ENCODE measurements around the gene ADGRB3.
"Not testable (repeated sequence)": the region's sequence is repeated elsewhere in the genome, so short reads cannot be mapped to it uniquely, and the experiment has no call there.

Gene ADGRB3

DNA sequence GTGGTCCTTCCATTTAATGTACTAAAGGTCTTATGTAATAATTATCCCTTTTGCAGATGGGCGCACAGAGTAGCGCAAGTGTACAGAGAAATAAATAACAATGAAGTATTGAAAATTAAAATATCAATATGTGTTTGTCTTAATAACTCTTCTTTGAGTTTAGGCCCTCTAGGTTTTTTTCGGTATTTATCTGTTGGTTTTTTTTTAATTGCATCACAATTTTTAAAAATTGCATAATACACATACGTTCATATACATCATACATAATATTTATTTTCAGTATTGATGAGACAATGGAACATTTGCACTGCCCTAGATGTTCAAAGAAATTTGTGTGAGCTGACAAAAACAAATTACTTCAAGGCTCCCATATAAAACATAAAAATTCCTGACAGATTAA, 15.1 kb downstream of the ADGRB3 start:
- no peak for DNase-seq

DNA sequence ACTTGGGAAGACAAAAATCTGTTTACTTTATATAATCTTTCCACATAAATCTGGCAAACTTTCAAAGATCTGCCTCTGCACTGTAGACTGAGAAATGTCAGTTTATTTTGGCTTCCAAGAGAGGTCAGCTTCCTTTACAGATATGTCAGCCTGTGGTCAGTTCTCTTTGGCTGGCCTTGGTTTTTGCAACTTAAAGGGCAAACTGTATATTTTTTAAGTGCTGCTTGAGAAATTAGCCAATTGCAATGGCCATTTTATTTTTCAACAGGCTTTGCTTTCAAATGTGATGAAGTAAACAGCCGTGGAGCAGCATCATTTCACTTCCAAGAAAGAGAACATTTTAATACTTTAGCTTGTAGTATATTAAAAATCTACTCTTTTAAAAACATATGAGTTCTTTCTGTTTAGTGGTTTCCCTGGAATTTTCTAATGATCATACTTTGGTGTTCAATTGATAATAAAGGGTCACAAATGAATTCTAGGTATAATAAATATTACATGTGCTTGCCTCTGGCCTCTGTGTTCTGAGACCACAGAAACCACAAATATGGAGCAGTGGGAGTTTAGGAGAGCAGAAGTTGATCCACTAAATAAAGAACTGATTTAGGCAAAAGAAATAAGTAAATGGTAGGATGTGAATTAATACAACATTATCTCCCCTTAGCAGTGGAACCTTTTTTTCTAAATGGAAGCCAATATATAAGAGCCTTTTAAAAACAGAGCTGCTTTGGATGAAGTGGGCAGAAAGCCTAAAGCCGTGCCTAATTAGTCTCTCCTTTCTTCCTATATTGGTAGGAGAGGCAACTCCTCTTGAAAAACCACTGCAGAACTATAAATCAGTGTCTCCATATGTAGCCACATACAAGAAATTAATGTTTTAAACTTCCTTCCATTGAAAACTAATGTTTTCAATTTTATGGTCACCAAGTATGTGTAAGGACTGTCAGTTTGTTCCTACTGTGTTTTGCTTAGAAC, 16.2 kb downstream of the ADGRB3 start:
- no peak for DNase-seq

DNA sequence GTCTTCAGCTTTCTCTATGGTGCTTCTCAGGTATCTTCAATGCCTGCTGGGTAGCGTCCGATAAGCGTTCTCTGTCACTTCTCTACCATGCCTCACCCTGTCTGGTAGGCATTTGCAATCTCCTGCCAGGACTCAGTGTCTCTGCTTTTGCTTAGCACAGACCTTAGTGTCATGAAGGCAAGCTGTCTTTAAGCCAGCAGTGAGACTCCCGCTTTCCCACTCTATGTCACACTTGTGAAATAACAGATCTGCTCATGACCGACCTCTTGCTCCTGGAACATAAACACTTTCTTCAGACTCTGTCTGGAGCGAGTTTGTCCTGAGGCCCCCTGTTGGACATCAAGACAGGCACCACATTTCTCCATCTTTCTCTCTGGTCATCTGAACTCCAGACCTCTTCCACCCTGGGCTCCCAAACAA, 17.0 kb downstream of the ADGRB3 start:
- DNase-seq: no peak

DNA sequence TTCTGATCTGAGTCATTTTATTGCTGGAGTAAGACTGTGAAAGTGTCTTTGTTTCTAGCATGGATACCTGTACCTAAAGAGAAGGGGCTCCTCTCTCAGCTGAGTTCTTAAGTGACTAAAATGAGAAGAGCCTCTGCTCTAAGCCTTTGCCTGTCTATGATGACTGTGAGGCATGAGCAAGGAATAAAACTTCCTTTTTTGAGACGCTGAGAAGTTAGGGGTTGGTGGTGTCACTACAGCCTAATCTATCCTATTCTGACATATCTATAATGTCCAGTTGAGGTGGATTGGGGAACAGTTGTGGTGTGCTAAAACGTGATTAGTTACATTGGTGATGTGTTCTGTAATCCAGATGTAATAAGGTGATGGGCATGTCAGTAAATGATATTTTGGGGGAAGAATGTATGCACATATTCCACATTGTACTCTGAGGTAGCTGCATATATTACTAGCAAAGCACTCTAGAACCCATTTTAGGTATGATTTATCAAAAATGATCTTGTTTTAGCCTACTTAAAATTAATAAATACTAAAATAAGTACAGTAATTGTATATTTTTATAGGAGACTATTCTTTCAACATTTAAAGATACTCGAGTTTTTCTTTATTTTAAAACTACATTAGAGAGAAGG, 18.1 kb downstream of the ADGRB3 start:
- no peak for DNase-seq

DNA sequence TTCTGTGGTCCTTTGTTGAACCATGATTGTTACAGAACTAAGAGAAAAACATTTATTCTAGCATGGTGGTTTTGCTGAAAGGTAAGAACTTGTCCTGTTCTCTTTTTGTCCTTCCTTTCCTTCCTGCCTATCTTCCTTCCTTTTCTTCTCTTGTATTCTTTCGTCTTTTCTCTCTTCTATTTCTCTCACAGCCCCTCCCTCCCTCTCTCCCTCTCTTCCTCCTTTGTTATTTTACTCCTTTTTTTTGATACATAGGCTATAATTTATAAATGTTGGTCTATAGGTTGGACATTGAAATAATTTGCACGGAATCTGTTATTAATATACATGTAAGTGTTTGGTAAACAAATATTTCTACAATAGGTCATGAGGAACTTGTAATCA, 18.6 kb downstream of the ADGRB3 start:
- DNase-seq: no peak

DNA sequence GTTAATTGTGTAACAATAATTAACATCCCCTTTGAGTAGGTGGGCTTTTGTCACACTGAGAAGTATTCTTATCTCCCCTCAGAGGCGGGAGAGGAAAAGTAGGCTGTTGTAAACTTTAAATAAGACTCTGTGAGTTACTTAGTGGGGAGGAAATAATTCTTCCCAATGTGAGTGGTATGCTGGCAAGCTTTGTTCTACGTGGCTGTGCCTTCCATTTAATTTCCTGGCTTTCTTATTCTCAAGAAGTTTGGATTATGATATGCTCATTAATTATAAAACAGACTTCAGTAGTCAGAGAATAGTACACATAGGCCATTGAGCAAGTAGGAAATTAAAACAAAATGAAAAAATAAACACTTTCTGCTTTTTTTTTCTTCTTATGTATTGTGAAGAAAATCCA, 19.1 kb downstream of the ADGRB3 start:
- DNase-seq: no peak

DNA sequence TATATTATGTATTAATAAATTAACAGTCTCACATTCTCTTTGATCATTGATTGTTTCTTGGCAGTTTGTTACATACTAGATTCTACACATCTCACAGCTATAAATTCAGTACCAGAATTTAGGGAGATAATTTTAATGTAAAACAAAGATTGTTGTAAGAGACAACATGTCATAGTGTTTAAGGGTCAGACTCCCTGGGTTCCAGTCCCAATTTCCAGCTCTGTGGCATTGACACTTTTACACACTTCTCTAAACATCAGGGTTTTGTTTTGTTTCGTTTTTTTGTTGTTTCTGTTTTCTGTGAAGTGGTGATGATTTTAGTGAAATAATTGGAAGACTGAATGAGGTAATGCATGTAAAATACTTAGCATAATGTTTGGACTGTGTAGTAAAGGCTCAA, 19.9 kb downstream of the ADGRB3 start:
- DNase-seq: no peak

DNA sequence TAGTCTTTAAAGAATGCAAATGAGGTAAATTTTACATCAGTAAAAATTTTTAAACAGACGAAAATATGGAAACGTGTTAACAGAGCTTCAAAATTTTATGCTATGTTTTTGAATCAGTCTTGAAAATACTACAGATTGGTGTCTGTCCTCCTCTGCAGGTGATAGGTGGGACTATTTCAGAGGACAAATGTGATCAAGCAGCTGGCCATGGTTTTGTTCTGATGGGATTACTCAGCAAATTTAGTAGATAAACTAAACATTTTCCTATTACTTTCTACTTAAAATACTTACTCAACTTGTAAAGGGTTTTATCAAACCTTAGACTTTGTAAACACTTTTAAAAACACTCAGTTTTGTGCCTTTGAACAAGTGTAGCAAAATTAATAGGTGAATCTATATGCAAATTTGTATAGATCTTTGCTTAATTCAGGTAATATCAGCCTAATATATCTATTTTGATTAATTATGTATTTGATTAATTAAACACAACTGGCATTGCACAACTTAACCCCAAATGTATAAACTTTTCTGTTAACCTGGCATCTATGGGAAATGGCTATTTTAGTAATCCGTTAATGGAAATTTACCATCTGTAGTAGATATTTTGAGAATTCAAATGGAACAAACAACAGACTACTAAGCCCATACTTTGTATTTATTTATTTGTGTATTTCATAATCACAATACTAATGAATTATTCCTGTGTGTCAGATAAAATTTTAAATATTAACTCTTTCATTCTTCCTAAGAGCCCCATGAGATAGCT, 22.5 kb downstream of the ADGRB3 start:
- no peak for DNase-seq

DNA sequence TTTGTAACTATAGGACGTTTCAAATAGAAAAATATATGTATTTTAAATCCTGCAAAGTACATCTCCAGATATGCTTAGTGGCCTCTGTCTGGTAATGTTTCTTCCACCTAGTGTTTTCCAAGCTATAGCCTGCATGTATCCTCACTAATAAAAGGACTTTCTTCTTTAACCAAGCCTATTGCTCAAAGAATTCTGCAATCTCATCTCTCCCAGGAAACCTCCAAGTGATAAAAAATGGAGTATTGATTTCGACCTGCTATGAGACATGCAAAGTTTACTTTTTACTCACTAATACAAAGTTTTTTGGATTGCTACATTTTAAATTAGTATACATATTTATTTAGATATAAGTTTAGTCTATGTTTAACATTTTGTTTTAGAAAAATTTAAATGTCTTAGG, 23.3 kb downstream of the ADGRB3 start:
- no peak for DNase-seq

DNA sequence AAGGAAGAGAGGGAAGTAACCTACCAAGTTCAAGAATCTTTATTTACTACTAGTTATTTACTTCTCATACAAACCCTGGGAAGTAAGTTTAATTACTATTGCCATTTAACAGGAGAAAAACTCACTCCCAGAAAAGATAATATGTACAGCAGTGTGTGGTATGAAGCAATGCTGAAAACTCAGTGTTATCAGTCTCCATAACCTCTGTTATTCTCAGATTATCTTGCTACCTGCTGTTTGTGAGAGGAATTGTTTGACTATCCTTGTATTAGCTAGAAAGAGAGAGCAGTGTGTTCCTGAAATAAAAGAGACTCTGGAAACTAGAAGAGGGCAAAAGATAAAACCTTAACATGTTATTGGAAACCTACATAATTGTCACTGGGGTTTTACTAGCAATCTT, 38.2 kb downstream of the ADGRB3 start:
- no peak for DNase-seq

DNA sequence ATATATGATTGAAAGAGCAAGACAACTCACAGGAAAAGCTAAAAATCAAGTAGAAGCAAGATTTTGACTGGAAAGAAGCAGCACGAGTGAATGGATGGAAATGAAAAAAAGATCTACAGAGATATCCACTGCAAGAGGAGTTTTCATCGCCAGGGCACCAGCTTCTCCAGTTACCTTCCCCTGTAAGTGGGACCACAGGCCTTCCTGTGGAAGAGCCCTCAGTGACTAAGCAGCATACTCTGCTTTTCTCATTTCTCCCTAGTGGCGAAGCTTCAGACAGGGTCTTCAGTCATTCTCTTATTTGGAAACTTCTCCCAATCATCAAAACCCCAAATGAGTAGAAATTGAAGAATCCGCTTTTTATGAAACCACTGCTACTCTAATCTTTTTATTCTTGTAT, 40.5 kb downstream of the ADGRB3 start:
- no peak for DNase-seq

DNA sequence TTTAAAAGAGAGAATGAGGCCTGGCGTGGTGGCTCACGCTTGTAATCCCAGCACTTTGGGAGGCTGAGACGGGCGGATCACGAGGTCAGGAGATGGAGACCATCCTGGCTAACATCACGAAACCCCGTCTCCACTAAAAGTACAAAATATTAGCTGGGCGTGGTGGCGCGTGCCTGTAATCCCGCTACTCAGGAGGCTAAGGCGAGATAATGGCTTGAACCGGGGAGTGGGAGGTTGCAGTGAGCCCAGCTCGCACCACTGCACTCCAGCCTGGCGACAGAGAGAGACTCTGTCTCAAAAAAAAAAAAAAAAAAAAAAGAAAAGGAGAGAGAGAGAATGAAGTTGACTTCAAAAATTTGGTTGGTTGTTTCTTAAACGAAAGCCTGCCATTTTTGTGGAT, 41.0 kb downstream of the ADGRB3 start:
- DNase-seq: not testable (repeated sequence)

DNA sequence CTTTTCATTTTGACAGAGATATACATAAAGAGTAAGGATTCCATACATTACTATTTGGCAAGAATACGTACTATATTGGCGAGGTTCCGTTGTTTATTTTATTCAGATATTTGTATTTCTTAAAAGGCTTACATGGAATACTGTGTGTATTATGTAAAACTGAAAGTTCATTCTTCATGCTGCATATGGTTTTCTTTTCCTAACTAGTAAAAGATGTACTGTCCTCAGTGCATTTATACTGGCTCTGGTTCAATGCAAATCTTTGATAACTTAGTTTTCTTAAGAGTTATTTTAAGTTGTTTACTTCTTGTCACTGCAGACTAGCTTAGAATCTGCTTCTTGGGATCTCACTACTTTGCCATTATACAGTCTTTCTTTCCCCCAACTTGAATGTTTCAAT, 42.0 kb downstream of the ADGRB3 start:
- DNase-seq: no peak

DNA sequence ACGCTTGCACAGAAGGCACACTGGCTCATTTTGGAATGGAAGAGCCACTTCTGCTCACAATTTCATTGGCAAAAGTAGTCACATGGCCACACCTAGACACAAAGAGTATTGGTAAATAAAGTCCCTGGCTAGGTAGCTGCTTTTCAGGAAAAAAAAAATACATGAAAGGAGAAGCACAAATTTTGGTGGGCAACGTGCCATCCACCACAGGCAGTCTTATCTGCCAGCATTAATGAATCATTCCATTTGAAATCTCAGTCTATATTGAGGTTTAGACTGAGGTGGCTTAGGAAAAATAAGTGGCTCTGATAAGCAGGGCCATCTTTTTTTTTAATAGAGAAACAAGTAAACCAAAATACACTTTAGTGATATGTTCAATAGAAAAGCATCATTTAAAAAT, 44.3 kb downstream of the ADGRB3 start:
- no peak for DNase-seq

DNA sequence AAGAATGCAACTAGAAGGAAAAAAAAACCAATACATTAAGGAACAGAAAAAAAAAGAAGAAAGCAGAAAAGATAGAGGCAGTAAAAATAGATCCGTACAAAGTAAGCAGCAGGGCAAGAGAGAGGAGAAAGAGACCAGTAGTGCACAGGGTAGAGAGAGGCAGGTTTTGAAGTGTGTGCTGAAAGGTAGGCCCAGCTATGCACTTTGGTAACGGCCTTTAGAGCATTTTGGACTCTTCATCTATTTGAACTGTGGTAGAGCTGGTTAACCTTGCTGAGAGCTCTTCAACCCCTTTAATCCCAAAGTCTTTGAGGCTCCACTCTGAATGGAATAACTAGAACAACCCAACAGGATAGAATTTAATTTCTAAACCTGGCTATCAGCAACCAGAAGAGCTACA, 45.2 kb downstream of the ADGRB3 start:
- no peak for DNase-seq

DNA sequence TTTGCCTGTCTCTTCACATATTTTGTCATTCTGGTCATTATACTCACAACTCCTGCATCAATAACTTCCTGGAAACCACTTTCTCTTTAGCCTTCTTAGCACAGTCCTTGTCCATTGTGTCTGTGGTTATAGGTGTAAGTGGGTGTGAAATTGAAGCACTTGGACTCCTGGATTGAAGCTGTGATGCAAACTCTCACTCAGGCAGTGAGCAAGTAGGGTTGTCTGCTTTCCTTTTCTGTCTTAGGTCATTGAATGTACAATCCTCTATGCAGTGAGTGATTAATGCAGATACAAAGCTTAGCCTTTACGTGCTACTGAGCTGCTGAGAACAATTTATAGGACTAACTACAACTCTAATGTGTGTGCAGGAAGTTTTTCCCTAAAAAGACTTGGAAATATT, 54.8 kb downstream of the ADGRB3 start:
- DNase-seq: no peak

DNA sequence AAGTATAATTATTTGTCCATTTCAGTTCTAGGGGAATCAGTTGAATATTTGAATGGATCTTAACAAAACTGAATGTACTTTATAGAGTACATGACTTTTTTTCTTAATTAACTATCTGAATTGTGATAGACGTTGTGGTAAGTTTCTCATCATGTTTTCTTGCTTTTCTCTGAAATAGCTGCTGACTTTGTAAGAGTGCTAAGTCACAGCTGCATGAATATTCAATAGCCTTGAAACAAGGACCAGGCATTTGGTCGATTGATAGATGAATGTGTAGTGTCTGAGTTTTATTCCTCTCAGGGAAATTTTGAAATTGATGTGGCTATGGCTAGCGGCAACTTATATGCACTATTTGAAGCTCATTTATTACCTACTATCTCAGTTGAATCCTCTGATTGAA, 56.0 kb downstream of the ADGRB3 start:
- no peak for DNase-seq

DNA sequence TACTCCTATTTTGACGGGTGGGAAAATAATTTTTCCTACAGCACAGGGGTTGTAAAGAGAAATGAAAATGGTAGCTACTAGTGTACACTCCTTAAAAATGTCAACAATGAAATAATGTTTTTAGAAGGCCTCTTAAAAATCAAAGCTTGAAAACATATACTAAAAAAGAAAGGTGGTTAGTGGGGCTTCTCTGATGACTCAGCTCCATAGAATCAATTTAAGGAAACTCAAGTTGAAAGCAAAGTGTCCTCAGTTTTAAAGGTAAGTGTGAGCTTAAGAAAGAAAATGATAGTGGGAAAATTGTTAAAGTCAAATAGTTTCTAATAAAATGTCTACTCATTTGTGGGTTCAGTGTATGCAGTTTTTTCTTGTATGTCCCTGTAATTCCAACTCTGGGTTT, 58.2 kb downstream of the ADGRB3 start:
- no peak for DNase-seq

DNA sequence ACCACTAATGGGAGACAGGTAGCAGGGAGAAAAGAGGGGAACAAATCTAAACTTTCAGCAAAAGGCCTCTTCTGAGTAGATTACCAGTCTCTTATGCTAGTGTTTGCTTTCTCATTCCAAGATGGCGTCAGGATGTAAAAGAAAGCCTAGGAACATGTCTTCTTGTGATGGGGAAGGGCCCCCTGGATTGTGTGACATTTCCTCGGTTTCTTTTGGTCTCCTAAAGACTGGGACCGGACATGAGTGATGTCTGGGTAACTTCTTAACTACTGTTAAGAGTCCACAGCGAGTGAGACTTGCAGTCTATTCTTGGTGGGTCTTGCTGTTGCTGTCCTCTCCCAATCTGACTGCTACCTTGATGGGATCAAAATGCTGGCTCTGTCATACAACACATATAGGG, 60.3 kb downstream of the ADGRB3 start:
- no peak for DNase-seq

DNA sequence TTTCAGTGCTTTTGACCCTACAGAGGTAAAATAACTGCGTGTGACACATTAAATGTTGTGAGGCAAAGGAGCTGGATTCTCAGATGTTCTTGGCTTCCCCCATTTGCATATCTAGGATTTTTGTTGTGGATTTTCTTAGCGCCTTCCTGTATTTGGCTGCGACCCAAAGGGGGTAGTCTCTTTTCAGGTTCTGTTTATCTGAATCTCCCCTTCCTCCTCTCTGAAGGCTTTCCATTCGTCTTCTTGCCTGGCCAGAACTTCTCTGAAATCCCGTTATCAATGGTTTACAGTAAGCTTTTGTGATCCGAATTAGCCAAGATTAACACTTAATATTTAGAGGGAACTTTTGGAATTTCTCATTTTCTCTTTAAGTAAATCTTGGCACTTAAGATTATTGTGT, 60.8 kb downstream of the ADGRB3 start:
- DNase-seq: no peak

DNA sequence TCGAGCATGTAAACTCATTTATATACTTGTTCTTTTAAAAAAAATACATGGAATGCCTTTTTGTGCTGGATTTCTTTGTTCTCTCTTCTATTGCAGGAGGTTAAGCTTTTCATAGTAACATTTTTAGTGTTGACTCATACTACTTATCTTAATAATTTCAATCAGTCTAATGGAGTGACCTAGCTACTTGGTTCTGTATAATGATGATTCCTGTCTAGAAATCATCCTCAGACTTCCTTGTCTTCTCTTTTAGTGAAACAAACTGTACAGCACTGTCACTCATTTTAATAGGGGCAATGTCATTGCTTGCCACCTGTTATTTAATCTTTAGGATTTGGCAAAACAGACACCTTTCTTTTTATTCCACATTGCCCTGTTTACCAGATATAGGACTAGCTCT, 62.3 kb downstream of the ADGRB3 start:
- no peak for DNase-seq

DNA sequence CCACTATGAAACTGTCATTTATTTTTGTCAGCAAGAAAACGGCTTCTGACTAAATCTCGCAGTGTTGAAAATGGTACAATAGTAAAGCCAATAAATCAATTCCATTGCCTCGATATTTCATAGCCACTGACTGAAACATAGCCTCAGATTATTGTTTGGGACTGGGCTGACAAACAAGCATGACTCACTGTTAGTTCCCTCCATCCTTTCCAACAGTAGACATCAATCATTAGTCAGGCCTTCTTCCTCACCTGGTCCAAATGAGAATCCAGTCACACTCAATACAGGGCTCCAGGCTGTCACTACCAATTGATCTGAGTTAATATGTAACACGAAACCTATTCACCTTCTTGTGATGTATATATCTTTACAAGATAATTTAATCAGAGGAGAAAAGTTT, 66.1 kb downstream of the ADGRB3 start:
- DNase-seq: no peak

DNA sequence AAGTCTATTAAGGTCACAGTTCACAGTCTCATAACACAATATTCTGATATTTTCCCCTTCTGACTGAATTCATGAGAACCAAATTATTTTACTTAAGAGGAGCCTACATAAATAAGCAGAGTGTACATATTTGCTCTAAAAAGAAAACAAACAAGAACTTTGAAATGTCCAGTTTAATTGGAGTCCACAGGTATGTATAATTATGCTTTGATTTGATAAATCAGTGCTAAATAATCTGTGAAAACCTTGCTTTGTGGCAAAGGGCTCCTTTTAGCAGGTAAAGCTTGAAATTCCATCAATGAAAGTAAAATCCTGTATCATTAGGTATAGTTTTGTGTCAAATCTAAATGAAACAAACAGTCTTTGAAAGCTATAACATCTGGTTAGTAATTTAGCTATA, 69.4 kb downstream of the ADGRB3 start:
- DNase-seq: no peak

DNA sequence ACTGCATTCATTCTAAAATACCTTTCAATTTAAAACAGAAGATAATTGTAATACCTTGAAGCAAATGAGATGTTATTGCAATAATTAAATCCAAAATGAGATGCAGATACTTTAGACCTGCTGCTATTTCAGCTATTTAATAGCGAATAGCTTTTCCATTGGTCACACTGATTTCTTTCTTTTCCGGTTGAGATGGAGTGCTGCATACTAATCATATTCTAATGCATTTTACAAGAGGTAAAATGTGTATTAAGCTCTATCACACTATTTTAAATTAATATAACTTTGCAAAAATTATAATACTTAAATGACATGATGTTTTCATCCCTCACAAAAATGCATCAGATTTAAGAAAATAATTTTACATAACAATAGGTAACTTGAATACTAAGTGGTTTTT, 74.0 kb downstream of the ADGRB3 start:
- DNase-seq: no peak
